Measurements from ENCODE around the gene GNG7.
"Not testable (repeated sequence)": the region's sequence is repeated elsewhere in the genome, so short reads cannot be mapped to it uniquely, and the experiment has no call there.

The GNG7 gene

GRCh38 chr19:2591537-2592291, 110.8 kb downstream of the GNG7 start:
- no peak for DNase-seq

GRCh38 chr19:2590630-2591399, 111.7 kb downstream of the GNG7 start:
- no peak for DNase-seq

- no peak for DNase-seq
Observed at GRCh38 chr19:2589441-2589840, 113.1 kb downstream of the GNG7 start.

GRCh38 chr19:2588081-2588777, 114.3 kb downstream of the GNG7 start:
- no peak for DNase-seq

GRCh38 chr19:2587001-2587719, 115.3 kb downstream of the GNG7 start:
- DNase-seq: no peak

- DNase-seq: no peak
Observed at GRCh38 chr19:2586196-2586595, 116.3 kb downstream of the GNG7 start.

- DNase-seq: no peak
Observed at GRCh38 chr19:2584002-2584401, 118.5 kb downstream of the GNG7 start.

GRCh38 chr19:2582984-2583956, 119.2 kb downstream of the GNG7 start:
- no peak for DNase-seq

- DNase-seq: not testable (repeated sequence)
Observed at GRCh38 chr19:2580396-2580795, 122.1 kb downstream of the GNG7 start.

- no peak for DNase-seq
Observed at GRCh38 chr19:2579678-2580280, 122.7 kb downstream of the GNG7 start.

- no peak for DNase-seq
Observed at GRCh38 chr19:2578901-2579677, 123.4 kb downstream of the GNG7 start.

GRCh38 chr19:2578391-2578890, 124.1 kb downstream of the GNG7 start:
- DNase-seq: no peak

- DNase-seq: no peak
Observed at GRCh38 chr19:2577722-2578335, 124.7 kb downstream of the GNG7 start.

- no peak for DNase-seq
Observed at GRCh38 chr19:2575734-2576481, 126.6 kb downstream of the GNG7 start.

GRCh38 chr19:2574971-2575630, 127.4 kb downstream of the GNG7 start:
- DNase-seq: no peak

- DNase-seq: no peak
Observed at GRCh38 chr19:2574478-2574931, 128.0 kb downstream of the GNG7 start.

- no peak for DNase-seq
Observed at GRCh38 chr19:2573916-2574315, 128.6 kb downstream of the GNG7 start.

GRCh38 chr19:2572152-2572551, 130.3 kb downstream of the GNG7 start:
- not testable (repeated sequence) for DNase-seq
